ENCODE data around the gene CCNY. TPM values are rescaled to one million over a fixed set of nuclear protein-coding genes. Genes with fewer than 3 reads are reported as not detected.

Gene CCNY
- total RNA-seq, 1 experiment from 2014 or later: 51.9 TPM

DNA sequence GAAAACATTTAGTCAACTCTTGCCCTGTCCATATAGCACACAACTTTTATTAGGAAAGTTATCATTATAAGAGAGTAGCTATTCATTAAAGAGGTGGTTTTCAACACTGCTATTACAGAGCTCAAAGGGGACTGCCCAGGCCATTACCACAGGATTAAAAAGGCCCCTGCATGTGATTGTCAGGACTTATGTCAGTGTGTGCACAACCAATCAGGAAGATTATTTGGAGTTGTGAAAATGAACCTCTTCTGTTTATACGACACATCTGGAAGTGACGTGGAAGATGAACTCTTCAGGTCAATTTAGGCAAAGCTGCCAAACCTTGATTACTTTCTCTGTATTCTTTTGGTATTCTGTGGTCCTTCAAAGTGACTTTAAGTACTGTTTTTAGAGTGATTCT, 14.7 kb downstream of the CCNY start:
- TF ChIP-seq REST (IDR thresholded peaks at IDR 0.05; ENCODE audit: insufficient read depth in 1 of 2, low read depth in 2 of 2, low read length in 1 of 2) (no peak), TCF7L2 (IDR thresholded peaks at IDR 0.05; ENCODE audit: low read depth, low read length) (no peak)

GRCh38 chr10:35352097-35352496, 15.8 kb downstream of the CCNY start:
- no peaks in the 10 kb centered on the region for H3K27me3 ChIP-seq (ENCODE audit: control insufficient read depth, insufficient read depth, low read length)
- no peak for TF ChIP-seq TCF7L2 (IDR thresholded peaks at IDR 0.05; ENCODE audit: low read depth, low read length)
- TF ChIP-seq REST (IDR thresholded peaks at IDR 0.05; ENCODE audit: insufficient read depth in 1 of 2, low read depth in 2 of 2, low read length in 1 of 2): no peak
- no peak for TF ChIP-seq SIN3A (IDR thresholded peaks at IDR 0.05; ENCODE audit: borderline replicate concordance, insufficient read depth, low read depth, low read length)
- TF ChIP-seq, protein P1, sequence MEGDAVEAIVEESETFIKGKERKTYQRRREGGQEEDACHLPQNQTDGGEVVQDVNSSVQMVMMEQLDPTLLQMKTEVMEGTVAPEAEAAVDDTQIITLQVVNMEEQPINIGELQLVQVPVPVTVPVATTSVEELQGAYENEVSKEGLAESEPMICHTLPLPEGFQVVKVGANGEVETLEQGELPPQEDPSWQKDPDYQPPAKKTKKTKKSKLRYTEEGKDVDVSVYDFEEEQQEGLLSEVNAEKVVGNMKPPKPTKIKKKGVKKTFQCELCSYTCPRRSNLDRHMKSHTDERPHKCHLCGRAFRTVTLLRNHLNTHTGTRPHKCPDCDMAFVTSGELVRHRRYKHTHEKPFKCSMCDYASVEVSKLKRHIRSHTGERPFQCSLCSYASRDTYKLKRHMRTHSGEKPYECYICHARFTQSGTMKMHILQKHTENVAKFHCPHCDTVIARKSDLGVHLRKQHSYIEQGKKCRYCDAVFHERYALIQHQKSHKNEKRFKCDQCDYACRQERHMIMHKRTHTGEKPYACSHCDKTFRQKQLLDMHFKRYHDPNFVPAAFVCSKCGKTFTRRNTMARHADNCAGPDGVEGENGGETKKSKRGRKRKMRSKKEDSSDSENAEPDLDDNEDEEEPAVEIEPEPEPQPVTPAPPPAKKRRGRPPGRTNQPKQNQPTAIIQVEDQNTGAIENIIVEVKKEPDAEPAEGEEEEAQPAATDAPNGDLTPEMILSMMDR (IDR thresholded peaks at IDR 0.05): no peak
- TF ChIP-seq POLR2AphosphoS5 (IDR thresholded peaks at IDR 0.05; ENCODE audit: low read depth, low read length): no peak
- no TSS peak for BruUV-seq (replicated peaks)
- H3K4me1 ChIP-seq (ENCODE audit: control insufficient read depth, insufficient read depth, low read length): peaks cover 2% of the 10 kb centered on the region; the same call in 1 of the 2 replicates
- no peak for ATAC-seq
- intact Hi-C loops (cut with micrococcal nuclease; ENCODE audit: unreplicated experiment): no loop called here
- CTCF ChIA-PET: interaction anchor here (0.7 kb wide), 1 partner anchor 519 kb away, joined by 3 read pairs; no protein-coding TSS in a partner anchor
- in situ Hi-C loops (cut with HindIII; ENCODE audit: low pct_unique_long_range_greater_than_20kb, low sequenced_read_pairs): no loop called here
- H3K36me3 ChIP-seq (ENCODE audit: control insufficient read depth, insufficient read depth, low read length): no peaks in the 10 kb centered on the region
- H3K27ac ChIP-seq (ENCODE audit: low read length): no peak overlapping the region
- POLR2A ChIA-PET: no interaction called here
- DNase-seq (ENCODE audit: low read depth, low spot score): no peak
- H3K4me3 ChIP-seq (ENCODE audit: low read depth in 2 of 2, low read length in 2 of 2): no peak overlapping the region
- no peaks in the 10 kb centered on the region for H3K9me3 ChIP-seq (ENCODE audit: control insufficient read depth, insufficient read depth, low read depth, low read length)

More for the DNA sequence above, 14.7 kb downstream of the CCNY start:
- BruUV-seq (replicated peaks): no TSS peak
- H3K4me1 ChIP-seq (ENCODE audit: control insufficient read depth, insufficient read depth, low read length): peaks cover 2% of the 10 kb centered on the region; the same call in 1 of the 2 replicates
- ATAC-seq (no peak), DNase-seq (ENCODE audit: low read depth, low spot score) (no peak)
- no peak overlapping the region for H3K27ac ChIP-seq (ENCODE audit: low read length)
- intact Hi-C loops (cut with micrococcal nuclease; ENCODE audit: unreplicated experiment): no loop called here
- H3K4me3 ChIP-seq (ENCODE audit: low read depth in 2 of 2, low read length in 2 of 2): no peak overlapping the region
- CTCF ChIA-PET: no interaction called here
- H3K9me3 ChIP-seq (ENCODE audit: control insufficient read depth, insufficient read depth, low read depth, low read length): no peaks in the 10 kb centered on the region
- no peaks in the 10 kb centered on the region for H3K36me3 ChIP-seq (ENCODE audit: control insufficient read depth, insufficient read depth, low read length)
- POLR2A ChIA-PET: no interaction called here
- H3K27me3 ChIP-seq (ENCODE audit: control insufficient read depth, insufficient read depth, low read length): no peaks in the 10 kb centered on the region
- in situ Hi-C loops (cut with HindIII; ENCODE audit: low pct_unique_long_range_greater_than_20kb, low sequenced_read_pairs): no loop called here

Data from Panc1 (cell line).